Smooth muscle cell (in vitro differentiated cells): Measurements from ENCODE around the gene TFB2M. TPM values are rescaled to one million over a fixed set of nuclear protein-coding genes. Genes with fewer than 3 reads are reported as not detected.
A peak's percentile ranks its signal among the peaks of the same experiment; 100 is the strongest.

Source experiments
- DNase-seq: peaks from one replicate; lab custom pipeline; 2025; ENCODE audit not compliant: unreplicated experiment; lab: John Stamatoyannopoulos, UW
- H2AFZ ChIP-seq: fragments of 200-600 bp; sonication (generic); 2 replicates; pipeline ENCODE4 v1.6.0; 2016; ENCODE audit warnings: antibody characterized with exemption, low read depth, mild to moderate bottlenecking
- H3F3A ChIP-seq: fragments of 200-600 bp; sonication (generic); 2 replicates; pipeline ENCODE4 v1.6.0; 2017; ENCODE audit warnings: antibody characterized with exemption, low read depth
- H3K27ac ChIP-seq: fragments of 200-600 bp; sonication (generic); 2 replicates; pipeline ENCODE4 v1.5.1; 2016; ENCODE audit warnings: low read depth, mild to moderate bottlenecking
- H3K27me3 ChIP-seq: fragments of 200-600 bp; sonication (generic); 2 replicates; pipeline ENCODE4 v1.6.1; 2016; ENCODE audit warnings: low read depth, mild to moderate bottlenecking
- H3K36me3 ChIP-seq: fragments of 200-600 bp; sonication (generic); 2 replicates; pipeline ENCODE4 v1.5.1; 2016; ENCODE audit warnings: low read depth
- H3K4me1 ChIP-seq: fragments of 200-600 bp; sonication (generic); 2 replicates; pipeline ENCODE4 v1.5.1; 2016; ENCODE audit warnings: low read depth
- H3K4me2 ChIP-seq: fragments of 200-600 bp; sonication (generic); 2 replicates; pipeline ENCODE4 v1.6.0; 2016; ENCODE audit warnings: mild to moderate bottlenecking
- H3K4me3 ChIP-seq: fragments of 200-600 bp; sonication (generic); 2 replicates; pipeline ENCODE4 v1.5.1; 2016; ENCODE audit warnings: mild to moderate bottlenecking
- H3K79me2 ChIP-seq: fragments of 200-600 bp; sonication (generic); 2 replicates; pipeline ENCODE4 v1.6.0; 2016; ENCODE audit warnings: low read depth, mild to moderate bottlenecking
- H3K9ac ChIP-seq: fragments of 200-600 bp; sonication (generic); 2 replicates; pipeline ENCODE4 v1.6.0; 2016; ENCODE audit warnings: low read depth
- H3K9me3 ChIP-seq: fragments of 200-600 bp; sonication (generic); replicated peaks from 2 replicates; pipeline ENCODE4 v1.5.1; 2016; ENCODE audit warnings: low read depth
- H4K20me1 ChIP-seq: fragments of 200-600 bp; sonication (generic); 2 replicates; pipeline ENCODE4 v1.6.0; 2016; ENCODE audit warnings: low read depth
- CTCF ChIP-seq: fragments of 200-600 bp; sonication (generic); IDR thresholded peaks from 2 replicates; pipeline ENCODE4 v1.5.1; 2017; ENCODE audit warnings: borderline replicate concordance, mild to moderate bottlenecking, antibody characterized with exemption; ENCODE audit not compliant: insufficient read depth, poor library complexity, severe bottlenecking
- WGBS: methylation state at CpG from one replicate; pipeline ENCODE4 v1.1.7; 2016; ENCODE audit warnings: low lambda C conversion rate; 5-methylcytosine and 5-hydroxymethylcytosine counted together
- polyA plus RNA-seq: library from polyadenylated mRNA; unstranded; fragments of >200 nt; fragmentation: Nextera tagmentation; extraction: Ambion mirVana; gene quantifications from 2 replicates; pipeline ENCODE4 v1.2.1, GENCODE V29; 2016
- total RNA-seq: library from RNA; depleted of rRNA; stranded (reverse); fragments of >200 nt; gene quantifications from 2 replicates; pipeline ENCODE4 v1.2.3, GENCODE V29; 2014

Gene TFB2M
- total and polyA plus RNA-seq, 2 experiments from 2014 or later = 15.0 to 24.0 TPM

- WGBS = 80% methylated on average over 4 of the region's 4 CpGs
- TF ChIP-seq CTCF = no peak
- Histone ChIP-seq H3K36me3 (no peaks in the 10 kb centered on the region), H3K9me3 (no peaks in the 10 kb centered on the region), H3K4me1 (peaks cover 19% of the 10 kb centered on the region), H3K27me3 (no peaks in the 10 kb centered on the region), H3K9ac (peak overlapping the region; percentile 75), H3K4me2 (peak overlapping the region; percentile 94), H3F3A (no peaks in the 10 kb centered on the region), H3K79me2 (peaks cover 58% of the 10 kb centered on the region), H3K27ac (peak overlapping the region; percentile 83), H4K20me1 (peaks cover 6% of the 10 kb centered on the region), H2AFZ (peak overlapping the region; percentile 87), H3K4me3 (peak overlapping the region; percentile 79)
- DNase-seq = no peak
Observed at GRCh38 chr1:246567646-246568235, 1.7 kb upstream of the TFB2M start.

GRCh38 chr1:246566813-246567645, 968 bp upstream of the TFB2M start:
- no peaks in the 10 kb centered on the region for H3K9me3 ChIP-seq
- no peaks in the 10 kb centered on the region for H3F3A ChIP-seq
- no peak for TF ChIP-seq CTCF
- 3% methylated on average over 20 of the region's 25 CpGs for WGBS
- no peak for DNase-seq
- H3K4me3 ChIP-seq = peak overlapping the region; percentile 79
- H4K20me1 ChIP-seq = peaks cover 6% of the 10 kb centered on the region
- peak overlapping the region; percentile 83 for H3K27ac ChIP-seq
- peaks cover 19% of the 10 kb centered on the region for H3K4me1 ChIP-seq
- no peaks in the 10 kb centered on the region for H3K36me3 ChIP-seq
- peaks cover 58% of the 10 kb centered on the region for H3K79me2 ChIP-seq
- H3K4me2 ChIP-seq = peak overlapping the region; percentile 94
- peak overlapping the region; percentile 87 for H2AFZ ChIP-seq
- H3K9ac ChIP-seq = peak overlapping the region; percentile 75
- no peaks in the 10 kb centered on the region for H3K27me3 ChIP-seq

- Histone ChIP-seq H3K9ac (peak overlapping the region; percentile 83), H3F3A (no peaks in the 10 kb centered on the region), H3K4me1 (peaks cover 19% of the 10 kb centered on the region), H3K79me2 (peaks cover 56% of the 10 kb centered on the region), H3K36me3 (no peaks in the 10 kb centered on the region), H3K9me3 (no peaks in the 10 kb centered on the region), H3K27ac (peak overlapping the region; percentile 83), H4K20me1 (peaks cover under 1% of the 10 kb centered on the region), H3K27me3 (no peaks in the 10 kb centered on the region), H2AFZ (peak overlapping the region; percentile 67), H3K4me3 (peak overlapping the region; percentile 79), H3K4me2 (peak overlapping the region; percentile 94)
- no peak for DNase-seq
- no peak for TF ChIP-seq CTCF
- WGBS = under 1% methylated on average over 25 of the region's 25 CpGs
Observed at GRCh38 chr1:246565751-246566127, 322 bp downstream of the TFB2M start.
